ENCODE data around the gene GABRB1.

The GABRB1 gene

GRCh38 chr4:47167081-47168035, 136.0 kb downstream of the GABRB1 start:
- TF ChIP-seq, protein P1, sequence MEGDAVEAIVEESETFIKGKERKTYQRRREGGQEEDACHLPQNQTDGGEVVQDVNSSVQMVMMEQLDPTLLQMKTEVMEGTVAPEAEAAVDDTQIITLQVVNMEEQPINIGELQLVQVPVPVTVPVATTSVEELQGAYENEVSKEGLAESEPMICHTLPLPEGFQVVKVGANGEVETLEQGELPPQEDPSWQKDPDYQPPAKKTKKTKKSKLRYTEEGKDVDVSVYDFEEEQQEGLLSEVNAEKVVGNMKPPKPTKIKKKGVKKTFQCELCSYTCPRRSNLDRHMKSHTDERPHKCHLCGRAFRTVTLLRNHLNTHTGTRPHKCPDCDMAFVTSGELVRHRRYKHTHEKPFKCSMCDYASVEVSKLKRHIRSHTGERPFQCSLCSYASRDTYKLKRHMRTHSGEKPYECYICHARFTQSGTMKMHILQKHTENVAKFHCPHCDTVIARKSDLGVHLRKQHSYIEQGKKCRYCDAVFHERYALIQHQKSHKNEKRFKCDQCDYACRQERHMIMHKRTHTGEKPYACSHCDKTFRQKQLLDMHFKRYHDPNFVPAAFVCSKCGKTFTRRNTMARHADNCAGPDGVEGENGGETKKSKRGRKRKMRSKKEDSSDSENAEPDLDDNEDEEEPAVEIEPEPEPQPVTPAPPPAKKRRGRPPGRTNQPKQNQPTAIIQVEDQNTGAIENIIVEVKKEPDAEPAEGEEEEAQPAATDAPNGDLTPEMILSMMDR (conservative IDR thresholded peaks at IDR 0.05; ENCODE audit: low read length), result no peak
- no peak for DNase-seq (ENCODE audit: low read depth)
- H3K4me3 ChIP-seq (ENCODE audit: low read length), result no peak overlapping the region

- DNase-seq (ENCODE audit: low read depth), result no peak
- H3K4me3 ChIP-seq (ENCODE audit: low read length), result no peak overlapping the region
- TF ChIP-seq, protein P1 (conservative IDR thresholded peaks at IDR 0.05; ENCODE audit: low read length), result no peak
Measured at GRCh38 chr4:47184083-47184482, 152.7 kb downstream of the GABRB1 start.

- TF ChIP-seq, protein P1 (conservative IDR thresholded peaks at IDR 0.05; ENCODE audit: low read length), result no peak
Measured at GRCh38 chr4:47185761-47186160, 154.4 kb downstream of the GABRB1 start.

DNA sequence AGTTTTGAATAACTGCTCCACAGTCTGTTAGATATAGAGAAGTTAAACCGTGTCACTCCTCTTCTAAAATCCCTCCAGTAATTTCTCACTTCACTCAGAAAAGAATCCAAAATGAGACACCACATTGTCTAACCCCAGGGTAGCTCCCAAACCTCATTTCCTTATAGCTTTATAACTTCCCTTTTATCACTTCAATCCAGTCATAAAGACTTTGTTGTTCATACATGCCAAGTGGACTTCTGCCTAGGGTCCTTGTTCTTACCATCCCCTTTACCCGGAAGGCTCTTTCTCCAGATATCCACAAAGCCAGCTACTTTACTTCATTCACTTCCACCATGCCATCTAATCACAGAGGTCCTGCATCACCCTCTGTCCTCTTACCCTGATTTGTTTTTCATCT, 156.2 kb downstream of the GABRB1 start:
- DNase-seq (ENCODE audit: low read depth), result no peak
- H3K4me3 ChIP-seq (ENCODE audit: low read length), result no peak overlapping the region
- TF ChIP-seq, protein P1 (conservative IDR thresholded peaks at IDR 0.05; ENCODE audit: low read length), result no peak

More at GRCh38 chr4:47185761-47186160, 154.4 kb downstream of the GABRB1 start:
- no peak for DNase-seq (ENCODE audit: low read depth)
- H3K4me3 ChIP-seq (ENCODE audit: low read length), result no peak overlapping the region

- no peak overlapping the region for H3K4me3 ChIP-seq (ENCODE audit: low read length)
- DNase-seq (ENCODE audit: low read depth), result no peak
- TF ChIP-seq, protein P1 (conservative IDR thresholded peaks at IDR 0.05; ENCODE audit: low read length), result no peak
Measured at GRCh38 chr4:47193179-47193578, 161.8 kb downstream of the GABRB1 start.

DNA sequence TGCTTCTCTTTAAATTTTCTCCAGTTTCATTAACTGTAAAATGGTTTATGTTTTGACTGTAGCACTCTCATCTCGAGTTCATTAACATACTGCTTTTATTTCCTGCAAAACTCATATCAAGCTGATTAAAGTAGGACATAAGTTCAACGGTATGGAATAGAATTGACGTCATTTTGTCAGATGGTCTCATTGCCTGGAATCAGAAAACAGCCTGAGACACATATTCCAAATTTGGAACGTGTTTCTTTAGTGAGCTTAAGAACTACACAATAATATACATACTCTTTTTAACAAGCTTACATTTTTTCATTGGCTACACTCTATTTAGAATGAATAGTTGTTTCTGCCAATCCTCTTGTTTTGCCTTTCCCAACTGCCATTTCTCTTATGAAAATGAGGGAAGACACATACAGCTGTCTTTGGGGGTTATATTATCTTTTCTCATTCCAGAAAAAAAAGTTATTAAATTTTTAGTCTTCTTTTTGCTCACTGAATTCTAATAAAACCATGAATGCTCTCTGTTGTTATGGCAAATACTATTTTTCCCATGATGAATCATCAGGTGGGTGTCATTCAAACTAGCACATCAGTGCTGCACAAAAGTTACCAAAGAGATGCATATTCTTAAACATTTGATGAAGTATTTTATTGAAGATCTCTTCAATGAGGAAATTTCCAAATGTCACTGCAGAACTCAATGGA, 162.8 kb downstream of the GABRB1 start:
- no peak for DNase-seq (ENCODE audit: low read depth)

More for the DNA sequence above, 162.8 kb downstream of the GABRB1 start:
- TF ChIP-seq, protein P1 (conservative IDR thresholded peaks at IDR 0.05; ENCODE audit: low read length), result no peak
- H3K4me3 ChIP-seq (ENCODE audit: low read length), result no peak overlapping the region
